Muscle layer of duodenum (tissue), 2 donors: ENCODE data around the gene DRC3.
A peak's percentile ranks its signal among the peaks of the same experiment; 100 is the strongest.

Experiments used
- H3K27ac ChIP-seq: one replicate; pipeline ENCODE4 v1.7.0; 2013; ENCODE audit warnings: mild to moderate bottlenecking, low read length
- H3K27me3 ChIP-seq: one replicate; pipeline ENCODE4 v1.7.0; 2013; ENCODE audit warnings: low read depth, mild to moderate bottlenecking, control low read depth, low read length
- H3K36me3 ChIP-seq, 2 donors: one replicate each; pipeline ENCODE4 v1.7.0; 2013; ENCODE audit warnings: low read length in 2 of 2, control low read depth in 1 of 2, mild to moderate bottlenecking in 1 of 2; ENCODE audit not compliant: insufficient read depth in 2 of 2, control insufficient read depth in 1 of 2
- H3K4me1 ChIP-seq, 2 donors: one replicate each; pipeline ENCODE4 v1.7.0; 2013; ENCODE audit warnings: low read length in 2 of 2, mild to moderate bottlenecking in 2 of 2, control low read depth in 1 of 2, moderate library complexity in 1 of 2; ENCODE audit not compliant: insufficient read depth in 2 of 2, control insufficient read depth in 1 of 2
- H3K4me3 ChIP-seq, 2 donors: one replicate each; pipeline ENCODE4 v1.7.0; 2013; ENCODE audit warnings: low read length in 2 of 2, low read depth in 1 of 2, mild to moderate bottlenecking in 1 of 2
- H3K9me3 ChIP-seq, 2 donors: one replicate each; pipeline ENCODE4 v1.7.0; 2013; ENCODE audit warnings: low read length in 2 of 2, control low read depth in 1 of 2, mild to moderate bottlenecking in 1 of 2; ENCODE audit not compliant: control insufficient read depth in 1 of 2
- donor health status: healthy.

DRC3 gene

GRCh38 chr17:17943281-17943984 is 29.2 kb upstream of the DRC3 start:
- Histone ChIP-seq H3K27ac (peak overlapping the region; percentile 19), H3K36me3 (no peaks in the 10 kb centered on the region), H3K27me3 (no peaks in the 10 kb centered on the region), H3K9me3 (no peaks in the 10 kb centered on the region), H3K4me1 (peaks cover 17 to 45% of the 10 kb centered on the region in 2 donors), H3K4me3 (no peak overlapping the region)

- H3K9me3 ChIP-seq = no peaks in the 10 kb centered on the region
- no peak overlapping the region for H3K4me3 ChIP-seq
- no peaks in the 10 kb centered on the region for H3K27me3 ChIP-seq
- peaks cover 17 to 45% of the 10 kb centered on the region in 2 donors for H3K4me1 ChIP-seq
- no peaks in the 10 kb centered on the region for H3K36me3 ChIP-seq
- H3K27ac ChIP-seq = peak overlapping the region; percentile 19
Measured at GRCh38 chr17:17944242-17944641, 28.4 kb upstream of the DRC3 start.

GRCh38 chr17:17944743-17945142 is 27.9 kb upstream of the DRC3 start:
- H3K36me3 ChIP-seq = no peaks in the 10 kb centered on the region
- no peak overlapping the region for H3K4me3 ChIP-seq
- H3K9me3 ChIP-seq = no peaks in the 10 kb centered on the region
- H3K27me3 ChIP-seq = no peaks in the 10 kb centered on the region
- H3K27ac ChIP-seq = peak overlapping the region; percentile 19
- H3K4me1 ChIP-seq = peaks cover 17 to 42% of the 10 kb centered on the region in 2 donors

GRCh38 chr17:17946093-17946492 is 26.6 kb upstream of the DRC3 start:
- Histone ChIP-seq H3K27ac (no peak overlapping the region), H3K27me3 (no peaks in the 10 kb centered on the region)

GRCh38 chr17:17947309-17947708 is 25.4 kb upstream of the DRC3 start:
- H3K4me3 ChIP-seq = no peak overlapping the region
- H3K36me3 ChIP-seq = no peaks in the 10 kb centered on the region
- H3K27ac ChIP-seq = no peak overlapping the region
- peaks cover 11 to 23% of the 10 kb centered on the region in 2 donors for H3K4me1 ChIP-seq
- H3K9me3 ChIP-seq = no peaks in the 10 kb centered on the region
- H3K27me3 ChIP-seq = no peaks in the 10 kb centered on the region

More at GRCh38 chr17:17946093-17946492, 26.6 kb upstream of the DRC3 start:
- Histone ChIP-seq H3K9me3 (no peaks in the 10 kb centered on the region), H3K4me1 (peaks cover 11 to 29% of the 10 kb centered on the region in 2 donors), H3K36me3 (no peaks in the 10 kb centered on the region), H3K4me3 (no peak overlapping the region)

GRCh38 chr17:17947966-17948365 is 24.7 kb upstream of the DRC3 start:
- H3K27ac ChIP-seq = no peak overlapping the region
- H3K36me3 ChIP-seq = no peaks in the 10 kb centered on the region
- H3K9me3 ChIP-seq = no peaks in the 10 kb centered on the region
- no peaks in the 10 kb centered on the region for H3K27me3 ChIP-seq
- no peak overlapping the region for H3K4me3 ChIP-seq
- peaks cover 11 to 22% of the 10 kb centered on the region in 2 donors for H3K4me1 ChIP-seq

GRCh38 chr17:17950347-17950746 is 22.3 kb upstream of the DRC3 start:
- Histone ChIP-seq H3K36me3 (peaks cover 0 to 3% of the 10 kb centered on the region in 2 donors), H3K27me3 (no peaks in the 10 kb centered on the region), H3K4me3 (no peak overlapping the region), H3K27ac (no peak overlapping the region), H3K9me3 (no peaks in the 10 kb centered on the region), H3K4me1 (peaks cover 0 to under 1% of the 10 kb centered on the region in 2 donors)

- no peak overlapping the region for H3K4me3 ChIP-seq
- H3K27ac ChIP-seq = no peak overlapping the region
- no peaks in the 10 kb centered on the region for H3K9me3 ChIP-seq
- H3K4me1 ChIP-seq = no peaks in the 10 kb centered on the region
- peaks cover 0 to 3% of the 10 kb centered on the region in 2 donors for H3K36me3 ChIP-seq
- H3K27me3 ChIP-seq = no peaks in the 10 kb centered on the region
Measured at GRCh38 chr17:17950806-17951205, 21.9 kb upstream of the DRC3 start.

- Histone ChIP-seq H3K27me3 (no peaks in the 10 kb centered on the region), H3K9me3 (no peaks in the 10 kb centered on the region), H3K36me3 (peaks cover 0 to 3% of the 10 kb centered on the region in 2 donors), H3K27ac (no peak overlapping the region), H3K4me3 (no peak overlapping the region), H3K4me1 (no peaks in the 10 kb centered on the region)
Measured at GRCh38 chr17:17951524-17951923, 21.1 kb upstream of the DRC3 start.

GRCh38 chr17:17952691-17953090 is 20.0 kb upstream of the DRC3 start:
- Histone ChIP-seq H3K4me3 (no peak overlapping the region), H3K9me3 (no peaks in the 10 kb centered on the region), H3K27ac (no peak overlapping the region), H3K27me3 (no peaks in the 10 kb centered on the region), H3K36me3 (peaks cover 0 to 3% of the 10 kb centered on the region in 2 donors), H3K4me1 (peaks cover 0 to 1% of the 10 kb centered on the region in 2 donors)

GRCh38 chr17:17954079-17954478 is 18.6 kb upstream of the DRC3 start:
- no peaks in the 10 kb centered on the region for H3K27me3 ChIP-seq
- no peak overlapping the region for H3K27ac ChIP-seq

More at GRCh38 chr17:17954079-17954478, 18.6 kb upstream of the DRC3 start:
- peaks cover 0 to 3% of the 10 kb centered on the region in 2 donors for H3K36me3 ChIP-seq
- no peak overlapping the region for H3K4me3 ChIP-seq
- H3K9me3 ChIP-seq = no peaks in the 10 kb centered on the region
- peaks cover 13 to 15% of the 10 kb centered on the region in 2 donors for H3K4me1 ChIP-seq
